HG02610 (cell line): ENCODE results near the gene NXPH4.
A peak's percentile ranks its signal among the peaks of the same experiment; 100 is the strongest.

Source experiments
- ATAC-seq: cut with Tn5 transposase; IDR thresholded peaks from one replicate; pipeline ENCODE4 v1.9.1; 2021; ENCODE audit warnings: mild to moderate bottlenecking, moderate library complexity; ENCODE audit not compliant: unreplicated experiment

The NXPH4 gene

DNA sequence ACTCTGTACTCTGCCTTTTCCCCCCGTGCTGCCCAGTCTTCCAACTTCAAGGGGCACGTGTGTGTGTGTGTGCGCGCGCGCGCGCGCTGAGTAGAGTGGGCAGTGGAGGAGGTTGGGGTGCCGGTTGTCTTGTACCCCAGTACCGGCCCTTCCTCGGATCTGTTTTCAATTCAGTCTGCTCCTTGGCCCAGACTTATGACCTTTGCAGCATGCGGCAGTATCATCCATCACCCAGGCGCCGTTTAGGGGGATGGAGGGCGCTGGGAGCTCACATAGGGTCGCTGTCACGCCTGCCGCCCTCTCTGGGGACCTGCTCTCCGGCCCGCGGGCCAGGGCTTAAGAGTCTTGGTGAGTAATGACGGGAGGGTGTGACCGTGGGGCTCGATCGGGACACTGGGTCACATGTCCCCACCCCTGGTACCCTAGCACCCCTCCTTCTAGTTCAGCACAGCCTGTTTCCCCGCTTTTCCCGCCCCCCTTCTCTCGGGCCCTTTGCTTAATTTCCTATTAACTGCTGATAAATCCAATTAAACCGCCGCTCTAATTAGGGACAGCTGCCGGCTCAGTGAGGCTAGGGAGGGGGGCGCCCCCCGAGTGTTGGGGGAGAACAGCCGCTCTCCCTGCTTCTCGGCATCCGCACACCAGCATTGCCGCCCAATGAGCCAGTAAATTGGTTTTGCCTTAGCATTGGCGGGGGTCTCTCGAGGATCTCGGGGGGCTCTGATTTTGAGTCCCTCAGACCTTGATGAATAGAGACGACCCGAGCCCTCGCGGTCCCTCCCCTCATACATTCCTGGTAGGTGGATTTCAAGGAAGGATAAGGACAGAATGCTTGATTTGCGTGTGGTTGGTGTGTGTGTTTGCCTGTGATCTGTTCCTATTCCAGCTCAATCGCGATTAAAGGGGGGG is 25.1 kb downstream of the NXPH4 start:
- ATAC-seq: no peak

GRCh38 chr12:57242329-57242690 is 25.7 kb downstream of the NXPH4 start:
- ATAC-seq: no peak

- ATAC-seq: peak; percentile 36
Measured at GRCh38 chr12:57242691-57243454, 26.3 kb downstream of the NXPH4 start.

GRCh38 chr12:57243521-57244311 is 27.1 kb downstream of the NXPH4 start:
- ATAC-seq: no peak

DNA sequence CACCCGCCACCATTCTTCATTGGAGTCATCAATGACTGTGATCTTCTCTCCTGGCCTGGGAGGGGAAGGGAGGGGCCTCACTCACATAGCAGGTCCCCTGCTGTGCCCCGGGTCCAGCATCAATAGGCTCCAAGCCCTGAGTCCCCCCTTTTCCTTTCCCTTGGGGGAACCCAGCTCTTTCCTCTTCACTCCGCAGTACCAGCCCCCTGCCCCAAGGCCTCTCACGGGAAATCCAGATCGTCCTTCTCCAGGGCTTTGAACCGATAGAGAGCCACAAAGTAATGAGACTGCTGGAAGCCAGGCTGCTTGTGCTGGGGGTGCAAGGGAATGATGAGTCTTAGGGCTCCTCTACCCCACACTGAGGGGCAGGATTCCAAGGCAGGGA is 27.7 kb downstream of the NXPH4 start:
- ATAC-seq: no peak

- no peak for ATAC-seq
Measured at GRCh38 chr12:57247041-57247440, 30.4 kb downstream of the NXPH4 start.

DNA sequence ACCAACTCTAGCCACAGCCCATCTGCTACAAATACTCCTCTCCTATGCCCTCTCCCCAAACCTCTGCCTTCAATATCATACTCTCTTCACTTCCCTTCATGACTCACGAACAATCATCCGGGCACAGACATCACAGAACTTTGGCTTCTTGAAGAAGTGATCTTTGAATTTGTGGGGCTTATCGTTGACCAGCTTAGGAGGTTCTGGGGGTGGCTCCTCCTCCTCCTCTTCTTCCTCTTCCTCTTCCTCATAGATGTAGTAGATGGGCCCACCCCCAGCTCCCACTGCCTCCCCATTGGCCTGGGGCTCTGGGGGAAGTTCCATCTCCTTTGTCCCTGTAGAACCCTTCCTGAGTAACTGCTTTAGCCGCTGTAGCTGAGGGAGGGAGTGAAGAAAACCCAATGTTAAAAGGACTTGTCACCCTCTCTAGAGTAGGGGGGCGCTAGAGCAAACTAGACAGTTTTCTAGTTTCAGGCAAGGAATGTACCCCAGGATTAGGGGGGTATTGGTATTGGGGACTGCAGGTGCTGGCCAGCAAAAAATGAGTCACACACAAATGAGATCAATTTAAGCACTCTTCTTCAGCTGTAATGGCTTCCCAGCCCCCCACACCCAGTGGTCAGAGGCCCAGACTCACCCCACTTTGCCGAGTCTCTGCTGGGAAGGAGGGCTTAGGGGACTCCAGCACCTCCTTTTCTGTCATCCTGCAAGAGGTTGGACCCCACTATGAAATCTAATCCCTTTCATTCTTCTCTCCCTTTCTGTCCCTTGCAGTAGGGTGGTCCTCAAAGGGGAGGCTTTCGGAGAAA is 32.5 kb downstream of the NXPH4 start:
- no peak for ATAC-seq

DNA sequence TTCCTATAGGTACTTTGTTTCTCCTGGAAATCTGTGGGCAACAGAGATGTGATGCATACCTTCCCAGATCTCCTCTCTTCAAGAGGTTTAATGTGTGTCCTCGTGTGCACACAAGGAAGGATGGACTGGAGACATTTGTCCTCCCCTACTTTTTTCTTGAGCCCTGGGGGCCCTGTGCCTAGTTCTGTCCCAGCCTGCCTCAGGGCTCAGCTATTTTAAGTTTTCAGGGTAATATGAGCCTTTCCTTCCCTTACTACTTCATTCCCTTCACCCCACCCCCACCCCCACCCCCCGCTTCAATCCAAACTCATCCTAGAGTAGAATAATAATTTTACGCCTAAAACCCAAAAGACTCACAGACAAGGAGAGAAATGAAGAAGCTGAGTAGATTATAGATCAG is 33.9 kb downstream of the NXPH4 start:
- no peak for ATAC-seq

GRCh38 chr12:57250956-57251355 is 34.4 kb downstream of the NXPH4 start, which contains the start of gene STAC3:
Gene STAC3, minus strand, starts transcription at chr12:57251187. Its CDS starts 1,551 bp downstream, at chr12:57249636.
- ATAC-seq: no peak

DNA sequence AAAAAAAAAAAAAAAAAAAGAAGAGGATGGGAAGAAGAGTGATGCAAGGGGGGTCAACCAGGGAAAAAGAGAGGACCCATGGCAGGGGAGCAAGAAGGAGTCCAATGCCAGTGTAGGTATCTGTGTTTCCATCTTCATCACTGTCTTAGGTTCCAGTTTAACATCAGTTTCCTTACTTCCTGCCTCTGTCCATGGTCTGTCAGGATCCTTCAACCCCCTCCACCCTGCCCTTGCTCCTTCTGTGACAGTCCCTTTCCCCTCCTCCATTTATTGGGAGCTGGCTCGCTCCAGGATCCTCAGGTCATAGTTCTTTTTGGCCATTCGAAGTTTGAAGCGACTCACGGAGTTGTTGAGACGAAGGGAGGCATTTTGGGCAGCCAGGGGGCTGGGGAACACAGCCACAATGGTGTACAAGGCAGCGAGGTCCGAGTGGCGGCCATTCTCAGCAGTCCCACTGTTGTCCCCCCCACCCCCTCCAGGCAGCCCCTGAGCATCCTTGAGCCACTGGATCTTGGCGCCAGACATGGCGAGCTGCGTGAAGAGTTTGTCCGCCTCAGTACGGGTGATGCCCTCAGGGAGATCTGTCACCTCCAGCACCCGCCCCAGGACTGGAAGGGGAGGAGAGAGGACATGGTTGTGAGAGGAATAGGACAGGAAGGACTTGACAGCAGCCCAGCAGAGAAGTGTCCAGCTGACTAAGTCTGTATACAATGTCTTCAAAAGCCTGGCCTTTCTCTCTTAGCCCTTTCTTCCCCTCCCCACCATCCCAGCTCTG is 38.1 kb downstream of the NXPH4 start:
- no peak for ATAC-seq

DNA sequence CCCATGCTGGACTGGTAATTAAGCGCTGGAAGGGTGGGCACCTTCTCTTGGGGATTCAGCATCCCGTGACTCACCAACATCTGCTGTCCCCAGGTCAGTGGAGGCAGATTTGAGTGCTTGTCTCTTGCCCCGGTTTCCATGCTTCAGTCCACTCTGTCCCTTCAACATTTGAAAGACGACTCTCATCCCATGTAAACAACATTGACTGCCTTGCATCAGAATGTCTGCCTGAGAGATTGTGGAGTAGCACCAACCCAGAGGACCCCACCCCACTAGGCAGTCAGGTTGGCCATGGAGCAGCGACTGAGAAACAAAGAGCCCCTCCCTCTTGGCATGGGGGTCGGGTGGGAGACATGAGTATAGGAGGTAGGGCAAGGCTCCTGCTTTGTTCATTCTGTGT is 39.3 kb downstream of the NXPH4 start:
- no peak for ATAC-seq

DNA sequence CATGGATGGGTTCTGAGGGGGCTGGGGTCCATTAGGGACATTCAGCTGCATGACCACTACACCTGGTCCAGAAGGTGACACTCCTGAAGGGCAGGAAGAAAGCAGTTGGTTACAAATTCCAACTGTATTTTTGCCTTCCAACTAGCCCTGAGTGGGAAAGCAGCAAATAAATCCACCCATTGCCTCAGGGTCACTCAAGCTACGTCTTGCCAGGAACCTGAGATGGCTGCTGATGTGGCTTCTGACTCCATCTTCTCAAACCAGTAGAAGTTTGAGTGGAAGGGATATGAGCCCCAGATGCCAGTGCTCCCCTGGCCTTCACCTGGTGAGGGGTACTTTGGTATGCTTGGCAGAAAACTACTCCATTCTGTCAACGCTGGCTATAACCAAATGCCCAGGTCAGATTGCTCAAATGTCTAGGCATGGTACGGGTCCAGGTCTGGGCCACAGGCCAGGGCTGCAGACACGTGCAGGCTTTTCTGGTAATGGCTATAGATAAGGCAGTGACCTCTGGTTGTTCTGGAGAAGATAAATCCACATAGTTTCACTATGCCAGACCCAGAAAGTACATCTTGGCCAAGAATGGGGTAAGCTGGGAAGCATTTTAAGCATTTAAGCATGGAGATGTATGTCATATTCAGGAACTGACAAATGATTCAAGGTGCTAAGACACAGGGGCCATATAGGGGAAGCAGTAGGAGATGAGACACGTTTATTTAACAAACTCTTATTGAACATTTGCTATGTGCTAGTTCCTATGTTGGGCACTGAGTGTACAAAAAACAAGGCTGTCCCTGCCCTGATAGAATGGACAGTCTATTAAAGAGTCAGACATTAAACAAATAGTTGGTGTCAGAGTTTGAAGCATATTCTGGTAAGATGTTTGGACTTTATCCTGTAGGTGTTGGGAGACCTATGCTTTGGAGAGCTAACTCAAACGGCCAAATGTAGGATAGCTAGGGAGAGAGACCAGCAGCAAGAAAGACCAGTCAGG is 42.7 kb downstream of the NXPH4 start:
- ATAC-seq: no peak

- ATAC-seq: no peak
Measured at GRCh38 chr12:57260366-57260765, 43.8 kb downstream of the NXPH4 start.

GRCh38 chr12:57261428-57261865 is 44.9 kb downstream of the NXPH4 start:
- ATAC-seq: no peak

- ATAC-seq: no peak
Measured at GRCh38 chr12:57262126-57262822, 45.7 kb downstream of the NXPH4 start.

DNA sequence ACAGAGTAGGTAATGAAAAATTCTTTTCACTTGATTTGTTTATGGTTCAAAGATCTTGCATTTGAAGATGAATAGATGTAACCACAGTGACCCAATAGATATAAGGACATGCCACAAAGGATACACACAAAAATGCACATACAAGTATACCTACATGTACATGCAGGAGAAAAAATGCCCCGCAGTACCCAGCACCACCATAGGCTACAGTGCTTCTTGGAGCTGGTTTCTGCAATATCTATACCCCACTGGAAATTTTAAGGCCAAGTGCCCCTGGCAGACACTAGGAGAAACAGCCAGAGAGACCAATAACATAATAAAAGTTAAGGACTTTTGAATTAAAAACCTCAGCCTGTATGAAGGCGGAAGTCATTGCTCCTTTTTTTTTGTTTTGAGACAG is 46.5 kb downstream of the NXPH4 start:
- no peak for ATAC-seq

DNA sequence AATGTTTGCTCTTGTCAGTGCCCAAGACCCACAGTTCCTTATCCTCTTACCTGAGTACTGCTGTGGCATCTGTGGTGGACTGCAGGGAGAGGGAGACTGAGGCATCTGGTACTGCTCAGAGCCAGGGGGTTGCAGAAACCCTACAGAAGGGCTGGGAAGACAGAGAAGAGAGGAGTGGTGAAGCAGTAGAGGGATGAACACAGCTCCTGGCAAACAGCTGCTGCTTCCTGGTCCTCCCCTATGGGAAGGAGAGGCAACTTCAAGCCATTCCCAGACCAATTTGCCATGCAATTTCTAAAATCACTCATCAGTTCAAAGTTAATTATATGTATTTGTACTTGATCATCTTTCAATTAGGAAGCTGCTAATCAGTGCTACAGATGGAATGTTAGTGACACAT is 50.1 kb downstream of the NXPH4 start:
- ATAC-seq: no peak

DNA sequence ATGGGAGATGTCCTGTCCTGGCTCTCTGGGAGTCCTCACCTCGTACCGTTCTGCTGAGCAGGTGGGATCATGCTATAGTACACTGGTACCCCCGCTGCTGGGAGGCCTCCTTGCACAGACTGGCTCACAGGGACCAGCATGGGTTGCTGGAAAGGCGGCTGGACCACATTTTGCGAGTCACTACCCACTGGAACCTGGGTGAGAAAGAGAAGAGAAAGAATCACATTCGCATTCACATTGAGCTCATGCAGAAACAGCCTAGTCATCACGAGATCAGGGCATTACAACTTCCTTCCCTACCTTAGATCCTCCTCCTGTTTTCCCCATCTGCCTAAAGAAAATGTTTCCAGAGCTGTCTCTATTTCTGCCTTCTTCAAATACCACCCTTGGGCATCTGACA is 51.7 kb downstream of the NXPH4 start:
- ATAC-seq: no peak
